HepG2 (cell line): ENCODE measurements around the gene CPT1B. TPM values are rescaled to one million over a fixed set of nuclear protein-coding genes. Genes with fewer than 3 reads are reported as not detected.

Experiments used
- CREM ChIP-seq, 2 experiments: sonication (generic) in 1 of 2; formaldehyde crosslinking in 1 of 2; IDR thresholded peaks; 2 replicates each; pipeline versions ENCODE4 v1.4.0 to v1.6.1; 2016 to 2020; ENCODE audit warnings: antibody characterized with exemption in 1 of 2, mild to moderate bottlenecking in 1 of 2, missing genetic modification reagents in 1 of 2
- EZH2 ChIP-seq: conservative IDR thresholded peaks from 2 replicates; pipeline ENCODE4 v1.6.1; 2012; ENCODE audit warnings: mild to moderate bottlenecking, low read depth, low read length, moderate library complexity
- HOXA7 ChIP-seq: sonication (generic); formaldehyde crosslinking; IDR thresholded peaks from 2 replicates; pipeline ENCODE4 v1.8.1; 2022; ENCODE audit warnings: mild to moderate bottlenecking, missing genetic modification reagents, moderate library complexity
- SALL1 ChIP-seq: sonication (generic); formaldehyde crosslinking; IDR thresholded peaks from 2 replicates; pipeline ENCODE4 v1.8.0; 2022; ENCODE audit warnings: mild to moderate bottlenecking, missing genetic modification reagents
- SCMH1 ChIP-seq: sonication (generic); formaldehyde crosslinking; IDR thresholded peaks from 2 replicates; pipeline ENCODE4 v1.9.0; 2021; ENCODE audit warnings: missing genetic modification reagents, mild to moderate bottlenecking, borderline replicate concordance
- SMYD3 ChIP-seq: sonication (generic); formaldehyde crosslinking; IDR thresholded peaks from 2 replicates; pipeline ENCODE4 v1.8.1; 2023; ENCODE audit warnings: mild to moderate bottlenecking, missing genetic modification reagents
- YEATS2 ChIP-seq: sonication (generic); formaldehyde crosslinking; IDR thresholded peaks from 2 replicates; pipeline ENCODE4 v1.4.0; 2020; ENCODE audit warnings: missing genetic modification reagents, borderline replicate concordance
- ZBTB21 ChIP-seq: sonication (generic); formaldehyde crosslinking; IDR thresholded peaks from 2 replicates; pipeline ENCODE4 v1.4.0; 2020; ENCODE audit warnings: missing genetic modification reagents
- ZIK1 ChIP-seq: sonication (generic); formaldehyde crosslinking; IDR thresholded peaks from 2 replicates; pipeline ENCODE4 v1.5.0; 2020; ENCODE audit warnings: mild to moderate bottlenecking, low read depth, missing genetic modification reagents, borderline replicate concordance
- ZNF138 ChIP-seq: sonication (generic); formaldehyde crosslinking; IDR thresholded peaks from 2 replicates; pipeline ENCODE4 v1.5.0; 2020; ENCODE audit warnings: mild to moderate bottlenecking, low read depth, missing genetic modification reagents
- ZNF34 ChIP-seq: sonication (generic); formaldehyde crosslinking; IDR thresholded peaks from 2 replicates; pipeline ENCODE4 v1.4.0; 2020; ENCODE audit warnings: mild to moderate bottlenecking, missing genetic modification reagents, borderline replicate concordance
- ZNF557 ChIP-seq: sonication (generic); formaldehyde crosslinking; IDR thresholded peaks from 2 replicates; pipeline ENCODE4 v1.4.0; 2020; ENCODE audit warnings: missing genetic modification reagents
- ZNF776 ChIP-seq: sonication (generic); formaldehyde crosslinking; IDR thresholded peaks from 2 replicates; pipeline ENCODE4 v1.4.0; 2020; ENCODE audit warnings: mild to moderate bottlenecking, missing genetic modification reagents
- polyA plus RNA-seq, 8 experiments: library from polyadenylated mRNA; depleted of rRNA in 3 of 8; stranded (reverse) in 7 of 8; unstranded in 1 of 8; fragments of >200 nt; fragmentation: Illumina TruSeq in 4 of 8; extraction: Trizol in 4 of 8; gene quantifications; 2 replicates each; pipeline versions ENCODE4 v1.2.1 to v1.2.3, GENCODE V29; 2011 to 2016; ENCODE audit warnings: low read depth in 4 of 8, missing spikeins in 1 of 8, mixed read lengths in 1 of 8; ENCODE audit not compliant: insufficient read depth in 1 of 8
- total RNA-seq, 5 experiments: library from RNA; depleted of rRNA; stranded (reverse); fragments of >200 nt; fragmentation: Illumina TruSeq; extraction: Trizol; gene quantifications; 2 replicates each; pipeline ENCODE4 v1.2.3, GENCODE V29; 2016; ENCODE audit warnings: low read depth in 1 of 5
- TF ChIP-seq, protein P1 (sequence below): sonication (generic); formaldehyde crosslinking; IDR thresholded peaks from 2 replicates; pipeline ENCODE4 v1.4.0; 2020; ENCODE audit warnings: missing genetic modification reagents, borderline replicate concordance
- TF ChIP-seq, protein P2 (sequence below): sonication (generic); formaldehyde crosslinking; IDR thresholded peaks from 2 replicates; pipeline ENCODE4 v1.4.0; 2020; ENCODE audit warnings: mild to moderate bottlenecking, missing genetic modification reagents
- TF ChIP-seq, protein P3 (sequence below): sonication (generic); formaldehyde crosslinking; IDR thresholded peaks from 2 replicates; pipeline ENCODE4 v1.5.0; 2020; ENCODE audit warnings: missing genetic modification reagents, mild to moderate bottlenecking, borderline replicate concordance
- TF ChIP-seq, protein P4 (sequence below): sonication (generic); formaldehyde crosslinking; IDR thresholded peaks from 2 replicates; pipeline ENCODE4 v1.5.0; 2020; ENCODE audit warnings: mild to moderate bottlenecking, missing genetic modification reagents, borderline replicate concordance
- TF ChIP-seq, protein P5 (sequence below): sonication (generic); formaldehyde crosslinking; IDR thresholded peaks from 2 replicates; pipeline ENCODE4 v1.4.0; 2020; ENCODE audit warnings: mild to moderate bottlenecking, missing genetic modification reagents

Gene CPT1B
- total and polyA plus RNA-seq, 2 of the 13 experiments (the other 11 are each of a cell fraction or from before 2014, with no cell fraction given), result 9.2 to 19.5 TPM

DNA sequence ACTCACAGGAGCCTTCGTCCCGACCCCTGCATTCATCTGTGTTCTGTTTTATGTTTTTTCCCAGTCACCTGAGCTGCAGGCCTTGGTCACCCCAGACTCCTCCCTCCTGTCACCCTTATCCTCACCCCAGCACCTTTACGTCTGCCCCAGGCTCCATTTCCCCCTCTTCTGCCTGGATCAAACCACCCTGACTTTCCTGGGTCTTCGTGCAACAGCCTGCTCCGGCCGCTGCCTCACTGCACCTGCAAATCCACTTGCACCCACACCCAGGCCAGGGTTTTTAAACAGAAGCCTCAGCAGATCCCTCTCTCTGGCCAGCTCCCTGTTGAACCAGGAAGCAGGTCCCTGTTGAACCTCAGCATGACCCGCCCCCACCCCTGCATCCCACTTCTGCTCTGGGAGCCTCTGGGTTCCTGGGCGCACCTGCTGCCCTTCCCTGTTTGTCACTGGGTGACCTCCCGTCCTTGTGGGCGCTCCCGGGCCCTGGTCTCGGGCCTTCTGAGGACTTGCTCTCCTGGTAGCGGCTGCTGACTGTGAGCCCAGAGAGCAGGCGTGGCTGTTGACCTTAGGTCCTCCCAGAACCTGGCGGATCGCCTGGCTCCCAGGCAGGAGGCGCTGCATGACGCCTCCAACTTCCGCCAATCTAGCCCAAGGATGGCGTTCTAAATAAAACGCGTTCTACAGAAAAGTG, 35.2 kb upstream of the CPT1B start (continued):
- TF ChIP-seq, protein P1, sequence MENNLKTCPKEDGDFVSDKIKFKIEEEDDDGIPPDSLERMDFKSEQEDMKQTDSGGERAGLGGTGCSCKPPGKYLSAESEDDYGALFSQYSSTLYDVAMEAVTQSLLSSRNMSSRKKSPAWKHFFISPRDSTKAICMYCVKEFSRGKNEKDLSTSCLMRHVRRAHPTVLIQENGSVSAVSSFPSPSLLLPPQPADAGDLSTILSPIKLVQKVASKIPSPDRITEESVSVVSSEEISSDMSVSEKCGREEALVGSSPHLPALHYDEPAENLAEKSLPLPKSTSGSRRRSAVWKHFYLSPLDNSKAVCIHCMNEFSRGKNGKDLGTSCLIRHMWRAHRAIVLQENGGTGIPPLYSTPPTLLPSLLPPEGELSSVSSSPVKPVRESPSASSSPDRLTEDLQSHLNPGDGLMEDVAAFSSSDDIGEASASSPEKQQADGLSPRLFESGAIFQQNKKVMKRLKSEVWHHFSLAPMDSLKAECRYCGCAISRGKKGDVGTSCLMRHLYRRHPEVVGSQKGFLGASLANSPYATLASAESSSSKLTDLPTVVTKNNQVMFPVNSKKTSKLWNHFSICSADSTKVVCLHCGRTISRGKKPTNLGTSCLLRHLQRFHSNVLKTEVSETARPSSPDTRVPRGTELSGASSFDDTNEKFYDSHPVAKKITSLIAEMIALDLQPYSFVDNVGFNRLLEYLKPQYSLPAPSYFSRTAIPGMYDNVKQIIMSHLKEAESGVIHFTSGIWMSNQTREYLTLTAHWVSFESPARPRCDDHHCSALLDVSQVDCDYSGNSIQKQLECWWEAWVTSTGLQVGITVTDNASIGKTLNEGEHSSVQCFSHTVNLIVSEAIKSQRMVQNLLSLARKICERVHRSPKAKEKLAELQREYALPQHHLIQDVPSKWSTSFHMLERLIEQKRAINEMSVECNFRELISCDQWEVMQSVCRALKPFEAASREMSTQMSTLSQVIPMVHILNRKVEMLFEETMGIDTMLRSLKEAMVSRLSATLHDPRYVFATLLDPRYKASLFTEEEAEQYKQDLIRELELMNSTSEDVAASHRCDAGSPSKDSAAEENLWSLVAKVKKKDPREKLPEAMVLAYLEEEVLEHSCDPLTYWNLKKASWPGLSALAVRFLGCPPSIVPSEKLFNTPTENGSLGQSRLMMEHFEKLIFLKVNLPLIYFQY, result no peak
- TF ChIP-seq, protein P2, sequence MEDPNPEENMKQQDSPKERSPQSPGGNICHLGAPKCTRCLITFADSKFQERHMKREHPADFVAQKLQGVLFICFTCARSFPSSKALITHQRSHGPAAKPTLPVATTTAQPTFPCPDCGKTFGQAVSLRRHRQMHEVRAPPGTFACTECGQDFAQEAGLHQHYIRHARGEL (CRISPR knock-in tag), result 0 out of 2 replicates have a peak, but pooled peaks have one; percentile 54
- TF ChIP-seq, protein P3, sequence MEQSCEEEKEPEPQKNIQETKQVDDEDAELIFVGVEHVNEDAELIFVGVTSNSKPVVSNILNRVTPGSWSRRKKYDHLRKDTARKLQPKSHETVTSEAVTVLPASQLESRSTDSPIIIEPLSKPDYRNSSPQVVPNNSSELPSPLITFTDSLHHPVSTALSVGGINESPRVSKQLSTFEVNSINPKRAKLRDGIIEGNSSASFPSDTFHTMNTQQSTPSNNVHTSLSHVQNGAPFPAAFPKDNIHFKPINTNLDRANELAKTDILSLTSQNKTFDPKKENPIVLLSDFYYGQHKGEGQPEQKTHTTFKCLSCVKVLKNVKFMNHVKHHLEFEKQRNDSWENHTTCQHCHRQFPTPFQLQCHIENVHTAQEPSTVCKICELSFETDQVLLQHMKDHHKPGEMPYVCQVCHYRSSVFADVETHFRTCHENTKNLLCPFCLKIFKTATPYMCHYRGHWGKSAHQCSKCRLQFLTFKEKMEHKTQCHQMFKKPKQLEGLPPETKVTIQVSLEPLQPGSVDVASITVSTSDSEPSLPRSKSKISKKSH, result no peak
- TF ChIP-seq, protein P4, sequence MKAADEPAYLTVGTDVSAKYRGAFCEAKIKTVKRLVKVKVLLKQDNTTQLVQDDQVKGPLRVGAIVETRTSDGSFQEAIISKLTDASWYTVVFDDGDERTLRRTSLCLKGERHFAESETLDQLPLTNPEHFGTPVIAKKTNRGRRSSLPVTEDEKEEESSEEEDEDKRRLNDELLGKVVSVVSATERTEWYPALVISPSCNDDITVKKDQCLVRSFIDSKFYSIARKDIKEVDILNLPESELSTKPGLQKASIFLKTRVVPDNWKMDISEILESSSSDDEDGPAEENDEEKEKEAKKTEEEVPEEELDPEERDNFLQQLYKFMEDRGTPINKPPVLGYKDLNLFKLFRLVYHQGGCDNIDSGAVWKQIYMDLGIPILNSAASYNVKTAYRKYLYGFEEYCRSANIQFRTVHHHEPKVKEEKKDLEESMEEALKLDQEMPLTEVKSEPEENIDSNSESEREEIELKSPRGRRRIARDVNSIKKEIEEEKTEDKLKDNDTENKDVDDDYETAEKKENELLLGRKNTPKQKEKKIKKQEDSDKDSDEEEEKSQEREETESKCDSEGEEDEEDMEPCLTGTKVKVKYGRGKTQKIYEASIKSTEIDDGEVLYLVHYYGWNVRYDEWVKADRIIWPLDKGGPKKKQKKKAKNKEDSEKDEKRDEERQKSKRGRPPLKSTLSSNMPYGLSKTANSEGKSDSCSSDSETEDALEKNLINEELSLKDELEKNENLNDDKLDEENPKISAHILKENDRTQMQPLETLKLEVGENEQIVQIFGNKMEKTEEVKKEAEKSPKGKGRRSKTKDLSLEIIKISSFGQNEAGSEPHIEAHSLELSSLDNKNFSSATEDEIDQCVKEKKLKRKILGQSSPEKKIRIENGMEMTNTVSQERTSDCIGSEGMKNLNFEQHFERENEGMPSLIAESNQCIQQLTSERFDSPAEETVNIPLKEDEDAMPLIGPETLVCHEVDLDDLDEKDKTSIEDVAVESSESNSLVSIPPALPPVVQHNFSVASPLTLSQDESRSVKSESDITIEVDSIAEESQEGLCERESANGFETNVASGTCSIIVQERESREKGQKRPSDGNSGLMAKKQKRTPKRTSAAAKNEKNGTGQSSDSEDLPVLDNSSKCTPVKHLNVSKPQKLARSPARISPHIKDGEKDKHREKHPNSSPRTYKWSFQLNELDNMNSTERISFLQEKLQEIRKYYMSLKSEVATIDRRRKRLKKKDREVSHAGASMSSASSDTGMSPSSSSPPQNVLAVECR (CRISPR knock-in tag), result peak; percentile 43; the same call in 1 of the 2 replicates
- TF ChIP-seq ZBTB21 (CRISPR knock-in tag) (no peak), CREM (IDR thresholded peaks at IDR 0.05) (no peak), CREM (CRISPR knock-in tag; IDR thresholded peaks at IDR 0.05) (no peak), SCMH1 (CRISPR knock-in tag) (no peak), ZNF34 (no peak), ZIK1 (CRISPR knock-in tag) (no peak), SALL1 (CRISPR knock-in tag) (peak; percentile 41; the same call in 1 of the 2 replicates), HOXA7 (CRISPR knock-in tag) (no peak), SMYD3 (CRISPR knock-in tag) (no peak), ZNF138 (CRISPR knock-in tag) (peak; percentile 55; the same call in 1 of the 2 replicates), YEATS2 (no peak; the same call in 1 of the 2 replicates), ZNF776 (CRISPR knock-in tag) (no peak), EZH2 (no peak), ZNF557 (CRISPR knock-in tag) (no peak)
- TF ChIP-seq, protein P5, sequence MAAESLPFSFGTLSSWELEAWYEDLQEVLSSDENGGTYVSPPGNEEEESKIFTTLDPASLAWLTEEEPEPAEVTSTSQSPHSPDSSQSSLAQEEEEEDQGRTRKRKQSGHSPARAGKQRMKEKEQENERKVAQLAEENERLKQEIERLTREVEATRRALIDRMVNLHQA (CRISPR knock-in tag), result no peak
